Muscle layer of colon (tissue), 2 donors: ENCODE measurements around the gene TSHZ3.

Experiments
- H3K27ac ChIP-seq: one replicate; pipeline ENCODE4 v1.7.0; 2013; ENCODE audit warnings: low read depth, mild to moderate bottlenecking, low read length, moderate library complexity
- H3K27me3 ChIP-seq, 2 donors: one replicate each; pipeline ENCODE4 v1.7.0; 2013; ENCODE audit warnings: low read length in 2 of 2, mild to moderate bottlenecking in 2 of 2; ENCODE audit not compliant: insufficient read depth in 2 of 2, control insufficient read depth in 1 of 2
- H3K36me3 ChIP-seq: one replicate; pipeline ENCODE4 v1.7.0; 2013; ENCODE audit warnings: mild to moderate bottlenecking, low read length; ENCODE audit not compliant: insufficient read depth
- H3K4me1 ChIP-seq: one replicate; pipeline ENCODE4 v1.7.0; 2013; ENCODE audit warnings: mild to moderate bottlenecking, low read length; ENCODE audit not compliant: insufficient read depth
- H3K4me3 ChIP-seq, 2 donors: one replicate each; pipeline ENCODE4 v1.7.0; 2013; ENCODE audit warnings: low read length in 2 of 2, low read depth in 1 of 2, mild to moderate bottlenecking in 1 of 2, moderate library complexity in 1 of 2
- H3K9ac ChIP-seq: one replicate; pipeline ENCODE4 v1.7.0; 2013; ENCODE audit warnings: low read length
- H3K9me3 ChIP-seq: one replicate; pipeline ENCODE4 v1.7.0; 2013; ENCODE audit warnings: mild to moderate bottlenecking, low read length
- donor health status: abdominal sarcoma.
- donor health status: Adenocarcinoma of cecum.

The TSHZ3 gene

GRCh38 chr19:31347354-31347753 lies 1.9 kb downstream of the TSHZ3 start:
- peak overlapping the region; percentile 47 for H3K9ac ChIP-seq
- peak overlapping the region; percentile 77 for H3K27ac ChIP-seq
- no peaks in the 10 kb centered on the region for H3K9me3 ChIP-seq
- H3K36me3 ChIP-seq: no peaks in the 10 kb centered on the region
- H3K4me3 ChIP-seq: peak overlapping the region; percentile 46 to 75
- H3K27me3 ChIP-seq: no peaks in the 10 kb centered on the region
- H3K4me1 ChIP-seq: peaks cover 45% of the 10 kb centered on the region

GRCh38 chr19:31346184-31347059 lies 2.8 kb downstream of the TSHZ3 start:
- Histone ChIP-seq H3K9me3 (no peaks in the 10 kb centered on the region), H3K4me3 (no peak overlapping the region), H3K27ac (peak overlapping the region; percentile 52), H3K9ac (no peak overlapping the region), H3K27me3 (no peaks in the 10 kb centered on the region), H3K36me3 (no peaks in the 10 kb centered on the region), H3K4me1 (peaks cover 44% of the 10 kb centered on the region)

- Histone ChIP-seq H3K9me3 (no peaks in the 10 kb centered on the region), H3K9ac (peak overlapping the region; percentile 19), H3K4me3 (no peak overlapping the region), H3K36me3 (no peaks in the 10 kb centered on the region), H3K27me3 (no peaks in the 10 kb centered on the region), H3K4me1 (peaks cover 61% of the 10 kb centered on the region), H3K27ac (peak overlapping the region; percentile 57)
These were observed 4.8 kb downstream of the TSHZ3 start for GRCh38 chr19:31344403-31344802.

- Histone ChIP-seq H3K9me3 (no peaks in the 10 kb centered on the region), H3K9ac (no peak overlapping the region), H3K27me3 (no peaks in the 10 kb centered on the region), H3K4me1 (peaks cover 67% of the 10 kb centered on the region), H3K27ac (no peak overlapping the region), H3K36me3 (no peaks in the 10 kb centered on the region), H3K4me3 (no peak overlapping the region)
These were observed 6.3 kb downstream of the TSHZ3 start for GRCh38 chr19:31342926-31343325.

- Histone ChIP-seq H3K4me3 (no peak overlapping the region), H3K36me3 (no peaks in the 10 kb centered on the region), H3K4me1 (peaks cover 71% of the 10 kb centered on the region), H3K9ac (peak overlapping the region; percentile 32), H3K27ac (peak overlapping the region; percentile 88), H3K9me3 (no peaks in the 10 kb centered on the region), H3K27me3 (no peaks in the 10 kb centered on the region)
These were observed 8.9 kb downstream of the TSHZ3 start for GRCh38 chr19:31340042-31341025.

- Histone ChIP-seq H3K9ac (peak overlapping the region; percentile 29), H3K27ac (peak overlapping the region; percentile 88), H3K36me3 (no peaks in the 10 kb centered on the region), H3K27me3 (no peaks in the 10 kb centered on the region), H3K9me3 (no peaks in the 10 kb centered on the region), H3K4me3 (peak overlapping the region in 1 of 2 donors; percentile 32), H3K4me1 (peaks cover 71% of the 10 kb centered on the region)
These were observed 9.8 kb downstream of the TSHZ3 start for GRCh38 chr19:31339411-31339810.

- no peak overlapping the region for H3K9ac ChIP-seq
- H3K27ac ChIP-seq: peak overlapping the region; percentile 88
- peak overlapping the region in 1 of 2 donors; percentile 19 for H3K4me3 ChIP-seq
- no peaks in the 10 kb centered on the region for H3K36me3 ChIP-seq
- H3K9me3 ChIP-seq: no peaks in the 10 kb centered on the region
- no peaks in the 10 kb centered on the region for H3K27me3 ChIP-seq
- H3K4me1 ChIP-seq: peaks cover 79% of the 10 kb centered on the region
These were observed 11.0 kb downstream of the TSHZ3 start for GRCh38 chr19:31338069-31338776.

GRCh38 chr19:31337008-31337914 lies 12.0 kb downstream of the TSHZ3 start:
- Histone ChIP-seq H3K36me3 (no peaks in the 10 kb centered on the region), H3K27ac (peak overlapping the region; percentile 79), H3K4me3 (peak overlapping the region in 1 of 2 donors; percentile 19), H3K4me1 (peaks cover 86% of the 10 kb centered on the region), H3K27me3 (no peaks in the 10 kb centered on the region), H3K9me3 (no peaks in the 10 kb centered on the region), H3K9ac (no peak overlapping the region)

- Histone ChIP-seq H3K4me1 (peaks cover 89% of the 10 kb centered on the region), H3K4me3 (no peak overlapping the region), H3K36me3 (no peaks in the 10 kb centered on the region), H3K9me3 (no peaks in the 10 kb centered on the region), H3K27me3 (no peaks in the 10 kb centered on the region), H3K9ac (no peak overlapping the region), H3K27ac (no peak overlapping the region)
These were observed 13.5 kb downstream of the TSHZ3 start for GRCh38 chr19:31335716-31336115.

- Histone ChIP-seq H3K9ac (no peak overlapping the region), H3K4me3 (no peak overlapping the region), H3K36me3 (no peaks in the 10 kb centered on the region), H3K27me3 (no peaks in the 10 kb centered on the region), H3K9me3 (no peaks in the 10 kb centered on the region), H3K4me1 (peaks cover 92% of the 10 kb centered on the region), H3K27ac (no peak overlapping the region)
These were observed 14.2 kb downstream of the TSHZ3 start for GRCh38 chr19:31334849-31335624.
